ENCODE results near the gene MYH7.

DNA sequence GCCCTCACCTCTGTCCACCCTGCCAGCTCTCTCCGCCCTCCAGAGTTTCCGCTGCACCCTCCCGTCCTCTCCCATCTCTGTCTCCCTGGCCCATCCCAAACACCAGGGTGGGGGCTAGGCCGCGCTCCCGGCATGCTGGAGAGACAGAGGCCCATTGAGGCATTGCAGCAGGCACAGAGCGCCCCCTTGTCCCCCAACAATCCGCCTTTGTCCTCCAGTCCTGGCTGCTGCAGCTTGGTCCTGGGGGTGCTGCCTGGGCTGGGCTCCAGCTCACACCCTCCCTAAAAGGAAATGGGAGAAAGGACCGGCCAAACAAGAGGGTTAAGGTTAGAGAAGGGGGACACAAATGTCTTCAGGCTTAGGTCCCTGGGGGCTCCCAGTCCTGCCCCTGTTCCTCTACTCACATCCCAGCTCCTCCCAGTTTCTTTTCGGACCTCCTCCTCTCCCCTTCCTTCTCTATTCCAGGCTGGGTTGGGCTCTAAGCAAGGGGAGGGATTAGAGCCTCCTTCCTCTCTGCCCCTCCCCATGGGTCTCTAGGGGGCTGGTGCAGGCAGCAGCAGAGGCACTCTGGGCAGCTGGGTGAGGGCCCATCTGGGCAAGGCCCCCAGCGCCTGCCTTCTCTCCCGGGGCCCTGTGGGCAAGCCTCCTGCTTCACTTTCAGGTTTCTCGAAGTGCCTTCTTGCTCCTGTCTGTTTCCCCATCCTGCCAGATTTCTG is 58.8 kb downstream of the MYH7 start, which contains the start of gene CMTM5:
- TF ChIP-seq POLR2AphosphoS5 (IDR thresholded peaks at IDR 0.05), result no peak
- TF ChIP-seq, protein P1, sequence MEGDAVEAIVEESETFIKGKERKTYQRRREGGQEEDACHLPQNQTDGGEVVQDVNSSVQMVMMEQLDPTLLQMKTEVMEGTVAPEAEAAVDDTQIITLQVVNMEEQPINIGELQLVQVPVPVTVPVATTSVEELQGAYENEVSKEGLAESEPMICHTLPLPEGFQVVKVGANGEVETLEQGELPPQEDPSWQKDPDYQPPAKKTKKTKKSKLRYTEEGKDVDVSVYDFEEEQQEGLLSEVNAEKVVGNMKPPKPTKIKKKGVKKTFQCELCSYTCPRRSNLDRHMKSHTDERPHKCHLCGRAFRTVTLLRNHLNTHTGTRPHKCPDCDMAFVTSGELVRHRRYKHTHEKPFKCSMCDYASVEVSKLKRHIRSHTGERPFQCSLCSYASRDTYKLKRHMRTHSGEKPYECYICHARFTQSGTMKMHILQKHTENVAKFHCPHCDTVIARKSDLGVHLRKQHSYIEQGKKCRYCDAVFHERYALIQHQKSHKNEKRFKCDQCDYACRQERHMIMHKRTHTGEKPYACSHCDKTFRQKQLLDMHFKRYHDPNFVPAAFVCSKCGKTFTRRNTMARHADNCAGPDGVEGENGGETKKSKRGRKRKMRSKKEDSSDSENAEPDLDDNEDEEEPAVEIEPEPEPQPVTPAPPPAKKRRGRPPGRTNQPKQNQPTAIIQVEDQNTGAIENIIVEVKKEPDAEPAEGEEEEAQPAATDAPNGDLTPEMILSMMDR (IDR thresholded peaks at IDR 0.05), result no peak
- no peak for TF ChIP-seq POLR2A (IDR thresholded peaks at IDR 0.05)
- no peak for TF ChIP-seq EP300 (IDR thresholded peaks at IDR 0.05)
